Kidney epithelial cell (primary cell): ENCODE data around the gene ARHGEF1. TPM values are rescaled to one million over a fixed set of nuclear protein-coding genes. Genes with fewer than 3 reads are reported as not detected.

Source experiments
- DNase-seq: peaks from one replicate; pipeline ENCODE4 v3.0.0-alpha.2; 2010; ENCODE audit warnings: low read depth
- H3K27me3 ChIP-seq: 2 replicates; pipeline ENCODE4 v1.6.0; 2011; ENCODE audit warnings: low read length; ENCODE audit not compliant: control insufficient read depth, insufficient read depth
- H3K36me3 ChIP-seq: 2 replicates; pipeline ENCODE4 v1.5.1; 2011; ENCODE audit warnings: low read length; ENCODE audit not compliant: control insufficient read depth, insufficient read depth
- H3K4me3 ChIP-seq: 2 replicates; pipeline ENCODE4 v1.5.1; 2011; ENCODE audit warnings: low read depth, mild to moderate bottlenecking, control low read depth, low read length
- total RNA-seq: library from RNA; depleted of rRNA; stranded (reverse); fragments of >200 nt; gene quantifications from 2 replicates; pipeline ENCODE4 v1.2.3, GENCODE V29; 2015
- TF ChIP-seq, protein P1 (sequence below): IDR thresholded peaks from 2 replicates; pipeline ENCODE4 v1.5.1; 2011; ENCODE audit warnings: mild to moderate bottlenecking, moderate library complexity, low read length, control low read depth, inconsistent platforms; ENCODE audit not compliant: insufficient read depth, poor library complexity, severe bottlenecking

Gene ARHGEF1
- total RNA-seq, 1 donor from 2014 or later: 72.2 TPM

DNA sequence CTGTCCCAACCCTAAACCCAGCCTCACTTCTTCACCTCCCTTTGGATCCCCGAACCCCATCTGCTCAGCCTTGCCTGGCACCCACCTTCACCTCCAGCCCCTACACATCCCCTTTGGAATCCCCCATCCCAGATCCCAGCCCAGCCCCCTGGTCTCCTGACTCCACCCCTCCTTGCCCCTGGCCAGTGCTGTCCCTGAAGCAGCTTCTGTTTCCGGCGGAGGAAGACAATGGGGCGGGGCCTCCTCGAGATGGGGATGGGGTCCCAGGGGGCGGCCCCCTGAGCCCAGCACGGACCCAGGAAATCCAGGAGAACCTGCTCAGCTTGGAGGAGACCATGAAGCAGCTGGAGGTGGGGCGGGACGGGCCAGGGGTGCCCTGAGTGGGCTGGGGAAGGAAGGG lies 23.3 kb downstream of the ARHGEF1 start:
- no peaks in the 10 kb centered on the region for H3K36me3 ChIP-seq

DNA sequence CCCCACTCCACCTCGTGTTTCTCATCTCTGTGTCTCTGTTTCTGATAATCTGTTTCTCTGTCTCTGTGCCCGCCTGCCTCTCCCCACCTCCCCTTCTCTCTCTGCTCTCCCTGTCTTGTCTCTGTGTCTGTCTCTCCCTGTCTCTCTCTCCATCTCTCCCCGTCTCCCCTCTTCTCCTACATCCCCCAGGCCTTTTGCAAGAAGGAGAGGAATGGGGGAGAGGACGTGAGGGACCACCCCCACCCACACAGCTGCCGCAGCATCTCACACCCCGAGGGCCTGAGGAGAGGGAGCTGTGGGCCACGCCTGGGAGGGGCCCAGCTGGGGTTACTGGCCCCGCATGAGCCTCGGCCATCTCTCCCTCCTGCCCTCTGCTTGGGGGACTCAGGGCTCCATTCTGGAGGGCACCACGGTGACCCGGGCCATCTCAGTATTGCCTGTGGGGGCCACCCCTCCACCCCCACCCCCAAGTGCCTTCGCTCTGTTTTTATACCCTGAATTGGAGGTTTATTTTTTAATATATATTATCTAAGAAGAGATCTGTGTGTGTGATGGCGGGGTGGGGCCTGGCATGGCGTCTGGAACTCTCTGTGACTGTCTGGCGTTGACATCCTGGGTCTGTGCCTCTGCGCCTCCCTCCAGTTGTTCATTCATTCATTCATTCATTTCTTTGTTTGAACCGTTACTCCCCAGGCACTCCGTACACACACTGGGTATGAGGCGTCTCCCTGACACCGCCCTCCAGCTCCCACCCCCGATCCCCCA lies 24.1 kb downstream of the ARHGEF1 start:
- no peaks in the 10 kb centered on the region for H3K36me3 ChIP-seq
- H3K27me3 ChIP-seq: peaks cover 22% of the 10 kb centered on the region
- DNase-seq: no peak
- TF ChIP-seq, protein P1, sequence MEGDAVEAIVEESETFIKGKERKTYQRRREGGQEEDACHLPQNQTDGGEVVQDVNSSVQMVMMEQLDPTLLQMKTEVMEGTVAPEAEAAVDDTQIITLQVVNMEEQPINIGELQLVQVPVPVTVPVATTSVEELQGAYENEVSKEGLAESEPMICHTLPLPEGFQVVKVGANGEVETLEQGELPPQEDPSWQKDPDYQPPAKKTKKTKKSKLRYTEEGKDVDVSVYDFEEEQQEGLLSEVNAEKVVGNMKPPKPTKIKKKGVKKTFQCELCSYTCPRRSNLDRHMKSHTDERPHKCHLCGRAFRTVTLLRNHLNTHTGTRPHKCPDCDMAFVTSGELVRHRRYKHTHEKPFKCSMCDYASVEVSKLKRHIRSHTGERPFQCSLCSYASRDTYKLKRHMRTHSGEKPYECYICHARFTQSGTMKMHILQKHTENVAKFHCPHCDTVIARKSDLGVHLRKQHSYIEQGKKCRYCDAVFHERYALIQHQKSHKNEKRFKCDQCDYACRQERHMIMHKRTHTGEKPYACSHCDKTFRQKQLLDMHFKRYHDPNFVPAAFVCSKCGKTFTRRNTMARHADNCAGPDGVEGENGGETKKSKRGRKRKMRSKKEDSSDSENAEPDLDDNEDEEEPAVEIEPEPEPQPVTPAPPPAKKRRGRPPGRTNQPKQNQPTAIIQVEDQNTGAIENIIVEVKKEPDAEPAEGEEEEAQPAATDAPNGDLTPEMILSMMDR: no peak
- H3K4me3 ChIP-seq: no peak overlapping the region

More for the DNA sequence above, 23.3 kb downstream of the ARHGEF1 start:
- no peak for DNase-seq
- H3K4me3 ChIP-seq: no peak overlapping the region
- peaks cover 13% of the 10 kb centered on the region for H3K27me3 ChIP-seq
- TF ChIP-seq, protein P1: no peak

DNA sequence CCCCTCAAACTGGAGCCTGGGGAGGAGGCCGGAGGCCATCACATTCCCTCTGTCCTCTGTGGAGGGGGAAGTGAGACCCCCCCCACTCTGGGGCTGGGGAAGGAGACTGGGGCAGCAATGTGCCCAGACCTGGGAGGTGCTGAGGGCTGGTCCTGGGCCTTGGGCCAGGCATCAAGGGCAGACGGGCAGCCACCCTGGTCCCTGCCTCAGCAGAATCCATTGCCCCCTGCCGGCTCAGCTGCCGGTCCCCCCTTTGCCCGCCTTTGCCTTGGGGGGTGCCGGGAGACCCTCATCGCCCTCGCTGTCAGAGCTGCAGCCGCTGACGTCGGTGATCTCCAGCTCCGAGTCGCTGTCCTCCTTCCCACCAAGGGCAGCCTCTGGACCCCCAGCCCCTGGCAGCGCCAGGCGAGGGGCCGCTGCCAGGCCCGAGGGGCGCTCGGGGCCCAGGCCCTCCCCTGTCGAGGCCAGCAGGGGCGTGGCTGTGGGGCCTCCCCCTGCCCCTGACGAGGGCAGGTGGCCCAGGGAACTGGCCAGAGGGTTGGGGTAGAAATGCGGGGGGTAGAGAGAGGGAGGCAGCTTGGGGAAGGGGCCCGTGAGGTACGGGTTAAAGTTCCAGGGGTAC lies 25.1 kb downstream of the ARHGEF1 start:
- H3K4me3 ChIP-seq: no peak overlapping the region
- DNase-seq: no peak
- peaks cover 32% of the 10 kb centered on the region for H3K27me3 ChIP-seq
- TF ChIP-seq, protein P1: no peak
- H3K36me3 ChIP-seq: no peaks in the 10 kb centered on the region

DNA sequence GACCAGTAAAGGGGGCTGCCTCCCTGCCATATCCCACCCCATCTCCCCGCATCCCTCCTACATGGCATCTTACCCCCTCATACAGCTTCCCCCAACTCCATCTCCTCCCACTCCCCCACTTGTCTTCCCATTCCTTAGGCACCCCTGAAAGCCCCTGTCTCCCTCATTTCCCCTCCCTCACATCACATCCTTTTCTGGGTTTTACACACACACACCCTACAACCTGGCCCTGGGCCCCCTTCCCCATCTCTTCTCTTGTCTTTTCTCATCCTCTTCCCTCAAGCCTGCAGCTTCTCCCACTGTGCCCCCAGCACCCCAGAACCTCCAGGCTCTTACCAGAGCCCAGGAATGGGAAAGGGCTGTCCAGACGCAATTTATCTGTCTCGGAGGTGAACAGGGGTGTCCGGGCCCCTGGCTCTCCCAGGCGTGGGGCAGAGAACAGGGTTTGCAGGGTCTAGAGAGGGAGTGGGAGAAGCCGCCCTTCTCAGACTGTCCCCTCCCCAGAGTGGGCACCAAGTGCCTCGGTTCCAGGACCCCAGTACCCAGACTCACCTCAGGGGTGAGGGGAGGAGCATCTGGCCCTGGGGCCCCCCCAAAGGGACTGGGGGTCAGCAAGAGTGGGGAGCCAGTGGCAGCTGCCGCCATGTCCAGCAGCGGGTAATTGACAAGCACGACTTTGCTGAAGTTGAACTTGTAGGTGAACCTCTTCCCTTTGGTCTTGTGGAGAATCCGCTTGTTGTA lies 25.9 kb downstream of the ARHGEF1 start:
- no peaks in the 10 kb centered on the region for H3K36me3 ChIP-seq
- no peak for DNase-seq
- TF ChIP-seq, protein P1: no peak
- H3K4me3 ChIP-seq: no peak overlapping the region
- H3K27me3 ChIP-seq: peaks cover 40% of the 10 kb centered on the region

DNA sequence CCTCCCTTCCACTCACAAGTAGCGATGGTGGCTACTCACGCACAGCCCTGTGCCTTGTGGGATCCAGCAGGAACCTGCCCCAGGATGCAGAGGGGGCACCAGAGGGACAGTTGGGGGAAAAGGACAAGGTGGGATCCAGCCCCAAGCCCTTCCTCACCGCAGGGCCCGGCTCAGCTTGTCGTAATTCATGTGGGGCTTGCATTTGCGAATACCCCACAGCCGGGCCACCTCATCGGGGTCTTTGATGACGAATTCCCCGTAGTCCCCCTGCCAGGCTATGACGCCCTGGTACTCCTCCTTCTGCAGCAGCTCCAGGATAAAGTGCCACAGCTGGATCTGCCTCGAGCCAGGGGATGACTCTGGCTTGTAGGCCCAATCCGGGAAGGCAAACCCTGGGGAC lies 26.7 kb downstream of the ARHGEF1 start:
- Histone ChIP-seq H3K27me3 (peaks cover 45% of the 10 kb centered on the region), H3K36me3 (no peaks in the 10 kb centered on the region), H3K4me3 (no peak overlapping the region)
- no peak for DNase-seq
- TF ChIP-seq, protein P1: no peak
